RWPE2 (cell line): ENCODE results near the gene PLOD2.

Experiments
- ATAC-seq: fragments of 200-7000 bp; cut with Tn5 transposase; 3 replicates; pipeline ENCODE4 v1.9.1; 2021; ENCODE audit warnings: low read depth
- DNase-seq: peaks from one replicate; pipeline ENCODE4 v3.0.0-alpha.2; 2020; ENCODE audit warnings: low spot score
- H3K27ac ChIP-seq: fragments of 450-650 bp; 2 replicates; pipeline ENCODE4 v1.5.1; 2017; ENCODE audit warnings: mild to moderate bottlenecking; ENCODE audit not compliant: poor library complexity, severe bottlenecking
- H3K27me3 ChIP-seq: fragments of 250-450 bp; sonication (Bioruptor Pico); 2 replicates; pipeline ENCODE4 v1.5.1; 2021; ENCODE audit warnings: mild to moderate bottlenecking, moderate library complexity; ENCODE audit not compliant: insufficient read depth, poor library complexity, severe bottlenecking
- H3K36me3 ChIP-seq: fragments of 250-450 bp; sonication (Bioruptor Pico); 2 replicates; pipeline ENCODE4 v1.5.1; 2020; ENCODE audit warnings: low read depth, mild to moderate bottlenecking, moderate library complexity
- H3K4me1 ChIP-seq: fragments of 250-450 bp; sonication (Bioruptor Pico); 2 replicates; pipeline ENCODE4 v1.5.1; 2021; ENCODE audit warnings: mild to moderate bottlenecking, moderate library complexity; ENCODE audit not compliant: insufficient read depth, poor library complexity, severe bottlenecking
- H3K4me3 ChIP-seq: fragments of 250-450 bp; sonication (Bioruptor Pico); 2 replicates; pipeline ENCODE4 v1.5.1; 2021; ENCODE audit warnings: mild to moderate bottlenecking, moderate library complexity; ENCODE audit not compliant: severe bottlenecking
- H3K9me3 ChIP-seq: fragments of 250-450 bp; sonication (Bioruptor Pico); 2 replicates; pipeline ENCODE4 v1.5.1; 2021; ENCODE audit warnings: mild to moderate bottlenecking, moderate library complexity; ENCODE audit not compliant: severe bottlenecking
- TF ChIP-seq, protein P1 (sequence below): fragments of 450-650 bp; IDR thresholded peaks from one replicate; pipeline ENCODE4 v1.5.1; 2017; ENCODE audit warnings: mild to moderate bottlenecking, moderate library complexity; ENCODE audit not compliant: poor library complexity, severe bottlenecking

Gene PLOD2

GRCh38 chr3:146128179-146128578 is 32.8 kb downstream of the PLOD2 start:
- H3K4me3 ChIP-seq: no peak overlapping the region
- ATAC-seq (no peak), DNase-seq (no peak)
- peaks cover 36% of the 10 kb centered on the region for H3K4me1 ChIP-seq
- TF ChIP-seq, protein P1, sequence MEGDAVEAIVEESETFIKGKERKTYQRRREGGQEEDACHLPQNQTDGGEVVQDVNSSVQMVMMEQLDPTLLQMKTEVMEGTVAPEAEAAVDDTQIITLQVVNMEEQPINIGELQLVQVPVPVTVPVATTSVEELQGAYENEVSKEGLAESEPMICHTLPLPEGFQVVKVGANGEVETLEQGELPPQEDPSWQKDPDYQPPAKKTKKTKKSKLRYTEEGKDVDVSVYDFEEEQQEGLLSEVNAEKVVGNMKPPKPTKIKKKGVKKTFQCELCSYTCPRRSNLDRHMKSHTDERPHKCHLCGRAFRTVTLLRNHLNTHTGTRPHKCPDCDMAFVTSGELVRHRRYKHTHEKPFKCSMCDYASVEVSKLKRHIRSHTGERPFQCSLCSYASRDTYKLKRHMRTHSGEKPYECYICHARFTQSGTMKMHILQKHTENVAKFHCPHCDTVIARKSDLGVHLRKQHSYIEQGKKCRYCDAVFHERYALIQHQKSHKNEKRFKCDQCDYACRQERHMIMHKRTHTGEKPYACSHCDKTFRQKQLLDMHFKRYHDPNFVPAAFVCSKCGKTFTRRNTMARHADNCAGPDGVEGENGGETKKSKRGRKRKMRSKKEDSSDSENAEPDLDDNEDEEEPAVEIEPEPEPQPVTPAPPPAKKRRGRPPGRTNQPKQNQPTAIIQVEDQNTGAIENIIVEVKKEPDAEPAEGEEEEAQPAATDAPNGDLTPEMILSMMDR: no peak
- H3K9me3 ChIP-seq: no peaks in the 10 kb centered on the region
- no peaks in the 10 kb centered on the region for H3K27me3 ChIP-seq
- H3K27ac ChIP-seq: no peak overlapping the region
- peaks cover 60% of the 10 kb centered on the region for H3K36me3 ChIP-seq

- DNase-seq (no peak), ATAC-seq (peak; percentile 95)
- TF ChIP-seq, protein P1: no peak
- Histone ChIP-seq H3K27me3 (no peaks in the 10 kb centered on the region), H3K9me3 (no peaks in the 10 kb centered on the region), H3K27ac (peak overlapping the region; percentile 64), H3K4me1 (peaks cover 36% of the 10 kb centered on the region), H3K36me3 (peaks cover 71% of the 10 kb centered on the region), H3K4me3 (no peak overlapping the region)
These were observed 35.0 kb downstream of the PLOD2 start for GRCh38 chr3:146125951-146126350.

DNA sequence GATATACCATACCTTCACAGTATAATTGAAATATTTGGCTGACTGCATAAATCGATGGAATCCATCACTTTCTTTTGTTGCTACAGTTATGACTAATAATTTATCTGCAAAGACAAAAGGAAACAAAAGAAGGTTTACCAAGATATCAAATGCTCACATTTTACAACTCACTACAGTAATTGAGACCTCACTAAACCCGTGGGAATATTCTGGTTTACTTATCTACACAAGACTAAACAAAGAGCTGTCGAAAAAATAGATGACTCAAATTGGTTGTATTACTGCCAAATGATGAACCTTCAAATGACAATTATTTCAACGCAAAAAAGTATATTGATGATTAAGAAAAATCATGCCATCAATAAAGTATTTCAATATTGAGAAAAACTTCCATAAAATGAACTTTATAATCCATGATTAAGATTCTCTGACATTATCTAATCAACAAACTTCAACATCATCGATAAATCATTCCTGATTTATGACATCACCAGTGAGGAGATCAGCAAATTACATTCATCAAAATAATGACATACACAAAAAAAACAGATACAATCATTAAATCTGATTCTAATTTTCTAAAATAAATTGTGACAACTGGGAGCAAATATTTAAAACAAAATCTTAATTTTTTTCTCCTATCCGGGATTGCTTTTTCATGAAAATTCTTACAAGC is 36.7 kb downstream of the PLOD2 start:
- Histone ChIP-seq H3K27ac (no peak overlapping the region), H3K4me3 (no peak overlapping the region), H3K9me3 (no peaks in the 10 kb centered on the region), H3K36me3 (peaks cover 77% of the 10 kb centered on the region), H3K27me3 (no peaks in the 10 kb centered on the region), H3K4me1 (peaks cover 33% of the 10 kb centered on the region)
- DNase-seq (no peak), ATAC-seq (no peak)
- TF ChIP-seq, protein P1: no peak

DNA sequence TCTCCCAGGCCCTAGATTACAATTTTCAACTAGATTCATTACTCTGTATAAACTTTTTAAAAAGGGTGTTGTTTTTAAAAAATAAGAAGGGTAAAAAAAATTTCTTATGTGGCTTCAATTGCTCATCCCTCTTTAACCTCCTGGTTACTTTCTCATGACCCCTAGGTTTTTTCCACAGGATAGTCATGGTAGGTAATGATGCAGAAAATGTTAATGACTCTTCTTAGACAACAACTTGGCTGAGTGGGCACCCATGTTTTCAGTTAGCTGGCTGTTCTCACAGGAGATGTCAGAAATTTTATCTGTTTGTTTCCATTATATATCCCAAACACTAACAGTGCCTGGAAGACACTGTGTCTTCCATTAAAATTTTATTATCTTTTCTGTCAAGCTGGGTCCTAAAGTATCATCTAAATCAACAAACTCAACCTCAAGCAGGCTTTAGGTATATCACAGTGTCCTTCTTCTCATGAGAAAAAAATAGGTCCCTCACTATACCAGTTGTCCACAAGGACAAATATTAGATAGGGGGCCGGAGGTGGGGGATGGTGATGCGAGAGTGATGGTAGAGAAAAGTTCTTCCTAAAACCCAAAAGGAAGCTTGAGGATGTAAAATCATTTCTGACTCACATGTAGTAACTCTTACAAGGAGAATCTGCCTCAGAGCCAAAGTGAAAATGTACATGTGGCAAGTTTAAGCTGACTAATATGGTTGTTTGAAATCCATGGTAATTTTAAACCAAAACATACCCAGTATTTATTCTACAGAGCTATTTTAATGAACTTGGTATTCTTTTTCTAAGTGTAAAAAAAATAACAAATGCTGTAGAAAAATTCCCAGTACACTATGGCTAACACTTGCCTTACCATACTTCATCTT is 43.3 kb downstream of the PLOD2 start:
- H3K9me3 ChIP-seq: peaks cover 1% of the 10 kb centered on the region
- TF ChIP-seq, protein P1: no peak
- no peak overlapping the region for H3K4me3 ChIP-seq
- H3K27me3 ChIP-seq: no peaks in the 10 kb centered on the region
- DNase-seq: no peak
- ATAC-seq: no peak; the same call in 2 of the 3 replicates
- peaks cover 96% of the 10 kb centered on the region for H3K36me3 ChIP-seq
- H3K4me1 ChIP-seq: no peaks in the 10 kb centered on the region
- no peak overlapping the region for H3K27ac ChIP-seq
